EH (cell line): Measurements from ENCODE around the gene NKX3-2.

Experiments used
- DNase-seq: peaks from one replicate; pipeline ENCODE4 v3.0.0-alpha.2; 2015; ENCODE audit warnings: low read depth

Gene NKX3-2

GRCh38 chr4:13504374-13504773 is 39.9 kb downstream of the NKX3-2 start:
- no peak for DNase-seq

- DNase-seq, result no peak
These were observed 45.8 kb downstream of the NKX3-2 start for GRCh38 chr4:13498469-13498868.

- no peak for DNase-seq
These were observed 47.7 kb downstream of the NKX3-2 start for GRCh38 chr4:13496605-13497004.

GRCh38 chr4:13495753-13496152 is 48.6 kb downstream of the NKX3-2 start:
- DNase-seq, result no peak

GRCh38 chr4:13493793-13494192 is 50.5 kb downstream of the NKX3-2 start:
- no peak for DNase-seq

- no peak for DNase-seq
These were observed 51.6 kb downstream of the NKX3-2 start for GRCh38 chr4:13492747-13493146.
